Umbilical cord (tissue), 2 donors: ENCODE data around the gene C16orf89. TPM values are rescaled to one million over a fixed set of nuclear protein-coding genes. Genes with fewer than 3 reads are reported as not detected.
"Not testable (repeated sequence)": the region's sequence is repeated elsewhere in the genome, so short reads cannot be mapped to it uniquely, and the experiment has no call there.

Experiments used
- DNase-seq: peaks from one replicate; pipeline ENCODE4 v3.0.0-alpha.2; 2015; ENCODE audit warnings: low spot score
- total RNA-seq: library from RNA; depleted of rRNA; stranded (reverse); fragments of >200 nt; gene quantifications from one replicate; pipeline ENCODE4 v1.2.3, GENCODE V29; 2014; ENCODE audit warnings: low replicate concordance; ENCODE audit not compliant: insufficient read depth

C16orf89 gene
- total RNA-seq, 1 donor from 2014 or later = not detected

GRCh38 chr16:5060073-5060641, 5.6 kb downstream of the C16orf89 start:
- no peak for DNase-seq

DNA sequence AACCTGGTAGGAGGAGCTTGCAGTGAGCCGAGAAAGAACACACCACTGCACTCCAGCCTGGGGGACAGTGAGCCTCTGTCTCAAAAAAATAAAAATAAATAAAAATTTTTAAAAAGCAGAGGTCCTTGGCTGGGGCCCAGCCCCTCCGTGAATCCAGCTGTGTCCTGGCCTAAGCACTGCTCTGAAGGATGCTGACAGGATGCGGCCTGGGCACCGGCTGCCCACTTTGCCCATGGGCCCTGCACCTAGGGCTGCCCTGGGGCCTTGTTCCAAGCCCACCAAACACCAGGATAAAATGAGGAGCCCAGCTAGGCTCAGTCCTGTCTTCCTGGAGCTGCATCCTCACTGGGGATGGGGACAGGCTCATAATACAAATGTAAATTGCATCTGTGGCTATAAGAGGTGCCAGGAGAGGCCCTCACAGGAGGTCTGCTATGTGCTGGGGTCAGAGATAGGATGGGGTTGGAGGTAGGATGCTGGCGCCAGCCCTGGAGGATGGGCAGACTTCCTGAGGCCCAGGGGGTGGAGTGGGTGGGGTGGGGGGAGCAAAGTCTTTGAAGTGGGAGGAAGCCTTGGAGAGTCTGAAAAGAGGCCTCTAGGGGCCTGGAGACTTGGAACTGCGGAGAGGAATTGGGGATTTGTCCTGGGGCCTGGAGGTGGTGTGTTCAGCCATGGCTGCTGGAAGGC, 6.2 kb downstream of the C16orf89 start:
- DNase-seq = peak; percentile 56

GRCh38 chr16:5058476-5058875, 7.3 kb downstream of the C16orf89 start:
- DNase-seq = peak; percentile 12

DNA sequence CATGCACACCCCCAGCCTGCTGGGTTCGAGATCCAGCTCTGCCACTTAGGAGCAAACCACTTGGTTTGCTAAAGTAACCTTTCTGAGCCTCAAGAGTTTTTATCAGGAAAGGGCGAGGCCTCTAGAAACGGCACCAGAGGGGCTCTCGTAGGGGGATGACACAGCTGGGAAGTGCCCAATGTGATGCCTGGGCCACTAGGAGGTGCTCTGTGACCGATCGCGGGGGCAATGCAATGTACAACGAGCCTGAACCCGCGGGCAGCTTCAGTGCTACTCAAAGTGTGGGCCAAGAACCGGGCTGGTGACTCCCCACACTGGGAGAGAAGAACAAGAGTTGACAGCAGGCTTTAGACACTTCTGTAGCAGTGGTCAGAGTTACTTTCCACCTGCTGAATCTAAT, 9.4 kb downstream of the C16orf89 start:
- DNase-seq = no peak

DNA sequence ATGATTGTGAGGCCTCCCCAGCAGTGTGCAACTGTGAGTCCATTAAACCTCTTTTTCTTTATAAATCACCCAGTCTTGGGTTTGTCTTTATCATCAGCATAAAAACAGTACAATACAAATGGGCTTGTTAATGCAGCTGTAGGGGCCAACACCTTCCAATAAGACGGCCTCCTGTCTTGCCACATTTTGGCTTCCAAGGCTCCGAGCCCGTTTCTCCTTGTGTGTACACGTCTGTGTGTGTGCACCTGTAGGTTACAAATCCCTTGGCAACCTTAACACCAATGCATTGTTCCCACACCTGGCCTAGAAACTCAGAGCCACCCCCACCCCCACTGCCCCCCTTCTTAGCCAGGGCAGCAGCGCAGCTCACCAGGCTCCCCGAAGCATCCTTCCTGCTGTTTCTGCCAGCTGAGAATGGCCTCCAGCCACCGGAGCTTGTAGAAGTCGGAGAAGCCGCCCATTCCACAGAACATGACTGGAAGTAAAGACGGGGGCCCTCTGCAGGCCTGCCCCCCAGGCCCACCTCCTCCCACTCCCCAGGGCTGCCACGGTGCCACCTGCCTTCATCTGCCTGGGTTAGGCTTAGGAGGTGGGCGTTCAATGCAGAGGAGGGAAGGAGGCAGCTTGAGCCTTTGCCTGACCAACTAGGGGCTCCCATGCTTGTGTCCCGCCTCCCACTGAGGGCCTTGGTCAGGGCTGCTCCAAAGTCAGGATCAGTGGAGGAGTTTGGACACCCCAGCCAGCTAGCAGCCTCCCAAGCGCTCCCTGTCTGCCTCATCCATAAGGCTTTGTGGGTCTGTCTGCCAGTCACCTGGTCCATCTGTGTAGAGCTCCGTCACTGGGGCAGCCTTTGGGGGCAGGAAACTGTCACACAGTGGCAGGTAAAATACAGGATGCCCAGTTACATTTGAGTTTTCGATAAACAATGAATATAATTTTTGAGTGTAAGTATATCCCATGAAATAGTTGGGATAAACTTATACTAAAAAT, 10.6 kb downstream of the C16orf89 start:
- no peak for DNase-seq

DNA sequence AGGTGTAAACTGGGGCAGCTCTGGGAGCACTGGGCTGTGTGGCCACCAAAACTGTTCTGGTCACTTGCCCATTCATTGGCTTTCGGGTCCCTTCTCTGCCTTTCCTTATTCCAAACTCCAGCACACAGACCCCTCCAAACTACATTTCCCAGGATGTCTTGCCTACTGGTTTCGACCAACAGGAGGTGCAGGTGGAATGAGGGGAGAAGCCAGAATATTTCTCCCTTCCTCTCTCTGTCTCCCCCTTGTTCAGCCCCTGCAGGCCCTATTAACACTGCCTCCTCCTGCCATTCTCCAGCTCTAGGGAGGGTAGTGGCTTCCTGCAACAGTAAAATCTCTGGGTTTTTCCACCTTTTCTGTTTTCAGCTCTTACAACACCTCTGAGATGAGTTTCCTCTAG, 18.8 kb downstream of the C16orf89 start:
- no peak for DNase-seq

DNA sequence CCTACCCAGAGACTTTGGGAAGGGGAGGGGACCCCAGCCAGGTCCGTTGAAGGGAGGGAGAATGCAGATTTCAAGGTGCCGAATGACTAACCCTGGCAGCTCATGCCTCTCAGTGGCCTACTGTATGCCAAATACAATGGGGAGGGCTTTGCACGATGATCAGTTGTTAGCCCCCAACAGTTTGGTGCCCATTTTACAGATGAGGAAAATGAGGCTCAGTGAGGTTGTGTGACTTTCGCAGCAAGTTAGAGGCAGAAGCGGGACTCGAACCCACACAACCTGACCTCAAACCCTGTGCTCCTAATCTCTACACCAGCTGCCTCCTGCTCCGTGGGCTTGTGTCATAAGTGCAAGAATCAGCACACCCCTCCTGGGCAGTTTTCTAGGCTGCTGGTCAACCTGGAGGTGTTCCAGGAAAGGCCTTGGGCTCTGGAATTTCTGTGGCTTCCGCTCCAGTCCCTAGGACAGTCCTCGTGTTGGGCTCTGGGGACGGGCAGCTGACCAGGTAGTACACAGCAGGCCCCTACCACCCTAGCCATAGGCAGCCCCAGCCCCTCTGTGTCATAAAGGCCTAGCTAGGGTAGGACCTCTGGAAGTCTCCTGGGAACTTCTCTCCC, 20.1 kb downstream of the C16orf89 start:
- DNase-seq = no peak

DNA sequence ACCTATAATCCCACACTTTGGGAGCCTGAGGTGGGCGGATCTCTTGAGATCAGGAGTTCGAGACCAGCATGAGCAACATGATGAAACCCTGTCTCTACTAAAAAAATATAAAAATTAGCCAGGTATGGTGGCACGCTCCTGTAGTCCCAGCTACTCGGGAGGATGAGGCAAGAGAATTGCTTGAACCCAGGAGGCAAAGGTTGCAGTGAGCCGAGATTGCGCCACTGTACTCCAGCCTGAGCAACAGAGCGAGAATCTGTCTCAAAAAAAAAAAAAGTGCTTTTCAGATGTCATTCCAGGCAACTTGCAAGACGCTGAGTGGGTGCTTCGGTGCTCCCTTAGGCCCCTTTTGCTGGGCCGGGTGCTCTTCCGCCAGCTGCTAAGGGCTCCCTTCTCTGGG, 21.2 kb downstream of the C16orf89 start:
- not testable (repeated sequence) for DNase-seq

DNA sequence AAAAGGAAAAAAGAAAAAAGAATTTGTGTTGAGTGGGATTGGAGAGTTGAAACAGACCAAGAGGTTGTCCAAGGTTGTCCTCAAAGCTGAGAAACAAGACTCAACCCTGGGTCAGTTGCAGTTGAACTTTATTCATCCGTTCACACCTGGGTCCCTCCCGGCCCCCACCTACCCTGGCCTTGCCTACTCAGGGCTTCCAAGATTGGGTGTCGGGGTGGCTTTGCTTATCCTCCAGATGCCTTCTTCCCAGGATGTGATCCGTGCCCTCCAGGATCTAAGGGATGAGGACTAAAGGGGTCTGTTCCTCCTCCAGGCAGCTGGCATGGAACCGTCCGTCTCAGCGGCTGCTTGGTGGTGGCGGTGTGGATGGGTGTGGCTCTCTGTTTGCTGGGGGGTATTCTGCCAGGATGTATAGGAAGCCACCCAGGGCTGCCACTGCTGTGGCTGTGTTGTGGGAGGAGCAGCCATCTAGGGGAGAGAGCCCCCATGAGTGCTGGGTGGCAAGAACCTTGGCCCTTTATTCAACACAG, 21.7 kb downstream of the C16orf89 start:
- no peak for DNase-seq

GRCh38 chr16:5042574-5043171, 23.1 kb downstream of the C16orf89 start:
- no peak for DNase-seq

- DNase-seq = no peak
Measured at GRCh38 chr16:5041600-5042133, 24.1 kb downstream of the C16orf89 start.

GRCh38 chr16:5040451-5040850, 25.3 kb downstream of the C16orf89 start:
- DNase-seq = no peak

GRCh38 chr16:5036228-5037156, 29.3 kb downstream of the C16orf89 start:
- DNase-seq = no peak

- DNase-seq = no peak
Measured at GRCh38 chr16:5035909-5036227, 29.9 kb downstream of the C16orf89 start.

GRCh38 chr16:5034167-5034523, 31.6 kb downstream of the C16orf89 start:
- DNase-seq = no peak

DNA sequence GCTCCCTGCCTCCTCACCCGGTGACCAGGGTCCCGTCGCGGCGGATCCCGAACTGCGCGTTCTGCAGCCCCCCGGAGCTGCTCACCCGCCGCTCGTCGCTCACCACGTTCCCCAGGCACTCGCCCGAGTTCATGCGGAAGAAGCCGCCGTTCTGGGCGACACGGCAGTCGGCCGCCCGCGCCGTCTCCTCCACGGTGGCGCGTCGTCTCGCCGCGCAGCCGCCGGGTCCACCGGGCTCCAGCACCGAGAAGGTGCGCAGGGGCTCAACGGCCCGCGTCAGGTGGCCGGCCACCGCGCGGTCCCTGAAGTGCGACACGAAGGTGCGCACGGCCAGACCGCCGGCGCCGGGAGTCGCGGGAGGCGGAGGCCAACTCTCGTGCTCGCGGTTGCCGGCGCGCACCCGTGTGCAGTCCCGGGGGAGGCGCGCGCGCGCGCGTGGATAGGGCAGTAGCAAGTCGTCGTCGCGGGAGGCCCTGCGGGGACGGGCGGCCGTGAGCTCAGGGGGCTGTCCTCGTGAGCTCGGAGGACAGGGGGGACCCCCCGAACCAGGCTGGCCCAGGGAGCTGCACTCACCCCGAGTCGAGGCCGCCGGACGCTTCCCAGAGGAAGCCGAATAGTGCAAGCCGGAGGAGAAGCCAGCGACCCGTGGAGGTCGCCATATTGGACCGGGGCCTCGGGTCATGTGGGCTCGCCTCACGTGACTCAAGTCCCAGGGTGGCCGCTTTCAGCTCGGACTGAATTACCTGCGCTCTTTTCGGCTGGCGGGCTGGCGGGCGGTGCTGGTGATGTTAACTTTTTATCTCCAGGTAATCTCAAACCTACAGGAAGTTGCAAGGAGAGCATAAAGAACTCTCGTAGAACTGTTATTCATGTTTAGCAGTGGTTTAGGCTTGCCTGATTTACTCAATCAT, 32.2 kb downstream of the C16orf89 start, which contains the start of gene NAGPA:
Gene NAGPA, minus strand, starts transcription at position 680 of the 911 bp plus-strand sequence. Its CDS starts 21 bp downstream, at position 659.
- DNase-seq = peak; percentile 87

- no peak for DNase-seq
Measured at GRCh38 chr16:5032748-5033167, 33.0 kb downstream of the C16orf89 start.

- DNase-seq = no peak
Measured at GRCh38 chr16:5031601-5032000, 34.2 kb downstream of the C16orf89 start.
